NCI-H2107 treated with DMSO at 0.1 percent for 48 hours (cell line): Measurements from ENCODE around the gene FAM227A.
A peak's percentile ranks its signal among the peaks of the same experiment; 100 is the strongest.

Source experiments
- DNase-seq: peaks from one replicate; lab custom pipeline; 2025; ENCODE audit not compliant: unreplicated experiment; lab: John Stamatoyannopoulos, UW

Gene FAM227A

GRCh38 chr22:38656256-38657044, at the start of gene FAM227A, which contains the start of gene CBY1:
Gene FAM227A (minus strand): TSS chr22:38656392. CDS start chr22:38650168, 6,224 bp downstream.
Gene CBY1 (plus strand): TSS chr22:38656638. CDS start chr22:38668055, 11,417 bp downstream.
- peak; percentile 62 for DNase-seq

GRCh38 chr22:38705235-38706100, 49.3 kb upstream of the FAM227A start, which contains the start of gene GTPBP1:
Gene GTPBP1 (plus strand): TSS chr22:38705944. CDS start chr22:38705956, 12 bp downstream.
- DNase-seq, result peak; percentile 99

GRCh38 chr22:38704654-38705234, 48.6 kb upstream of the FAM227A start:
- no peak for DNase-seq

DNA sequence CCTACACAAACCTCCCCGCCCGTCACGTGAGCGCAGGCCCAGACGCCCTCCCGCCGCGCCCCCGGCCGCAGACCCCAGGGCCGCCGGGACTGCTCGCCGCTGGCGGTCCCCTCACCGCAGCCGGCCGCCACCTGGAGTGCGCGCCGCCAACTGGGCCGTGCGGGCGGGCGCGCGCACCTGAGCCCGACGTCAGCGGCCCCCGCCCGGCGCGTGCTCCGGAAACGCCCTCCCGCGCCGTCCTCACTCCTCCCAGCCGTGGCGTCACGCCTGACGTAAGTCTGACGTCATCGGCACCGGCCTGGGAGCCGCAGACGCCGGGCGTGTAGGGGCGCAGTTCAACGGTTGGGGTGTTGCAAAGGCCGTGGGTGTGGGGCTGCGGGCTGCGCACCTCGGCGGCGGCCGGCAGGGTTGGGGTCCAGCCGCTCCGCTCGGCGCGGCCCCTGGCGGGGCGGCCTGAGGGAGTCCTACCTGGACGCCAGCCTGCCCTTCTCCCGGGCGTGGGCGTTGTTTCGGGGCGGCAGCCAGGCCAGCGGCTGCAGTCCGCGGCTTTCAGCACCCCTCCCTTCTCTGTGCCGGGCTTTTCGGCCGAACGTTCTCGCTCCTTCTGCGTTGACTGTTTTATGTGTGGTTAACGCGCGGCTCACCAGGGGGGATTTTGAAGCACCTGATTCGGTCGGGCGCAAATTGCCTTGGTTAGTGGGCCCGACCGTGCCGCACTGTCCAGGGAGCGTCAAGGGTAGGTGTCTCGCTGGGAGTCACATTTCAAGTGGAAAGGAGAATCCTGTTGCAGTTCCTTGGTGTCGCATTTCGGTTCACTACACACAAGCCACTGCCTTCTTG, 44.8 kb upstream of the FAM227A start, which contains the start of gene JOSD1:
JOSD1 (minus strand) TSS at position 155 of the 840 bp plus-strand sequence. CDS start 956 bp downstream, outside the sequence.
- DNase-seq, result peak; percentile 38

DNA sequence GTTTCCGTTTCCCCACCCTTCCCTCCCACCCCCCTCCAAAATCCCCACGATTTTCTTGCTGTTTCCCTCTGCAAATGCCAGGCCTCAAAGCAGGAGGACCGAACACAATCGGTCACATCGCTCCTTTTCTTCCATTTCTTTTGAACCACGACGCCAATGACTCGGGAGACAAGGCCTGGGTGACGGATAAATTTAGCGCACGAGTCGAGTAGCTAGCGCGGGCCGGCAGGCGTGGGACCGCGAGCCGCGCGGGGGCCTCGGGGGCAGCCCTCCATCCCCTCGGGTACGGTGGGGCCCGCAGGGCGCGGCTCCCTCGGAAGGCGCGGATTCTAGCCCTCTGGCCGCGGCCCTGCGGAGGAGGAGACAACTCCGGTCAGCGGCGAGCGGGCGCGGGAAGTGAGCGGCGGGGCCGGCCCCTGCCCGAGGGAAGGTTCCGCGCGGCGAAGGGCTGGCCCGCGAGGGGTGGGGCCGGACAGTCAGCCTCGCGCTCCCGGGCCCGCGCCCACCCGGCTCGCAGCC, 44.1 kb upstream of the FAM227A start:
- no peak for DNase-seq

- DNase-seq, result no peak
Measured at GRCh38 chr22:38699784-38700183, 43.6 kb upstream of the FAM227A start.

- DNase-seq, result no peak
Measured at GRCh38 chr22:38699143-38699542, 43.0 kb upstream of the FAM227A start.

DNA sequence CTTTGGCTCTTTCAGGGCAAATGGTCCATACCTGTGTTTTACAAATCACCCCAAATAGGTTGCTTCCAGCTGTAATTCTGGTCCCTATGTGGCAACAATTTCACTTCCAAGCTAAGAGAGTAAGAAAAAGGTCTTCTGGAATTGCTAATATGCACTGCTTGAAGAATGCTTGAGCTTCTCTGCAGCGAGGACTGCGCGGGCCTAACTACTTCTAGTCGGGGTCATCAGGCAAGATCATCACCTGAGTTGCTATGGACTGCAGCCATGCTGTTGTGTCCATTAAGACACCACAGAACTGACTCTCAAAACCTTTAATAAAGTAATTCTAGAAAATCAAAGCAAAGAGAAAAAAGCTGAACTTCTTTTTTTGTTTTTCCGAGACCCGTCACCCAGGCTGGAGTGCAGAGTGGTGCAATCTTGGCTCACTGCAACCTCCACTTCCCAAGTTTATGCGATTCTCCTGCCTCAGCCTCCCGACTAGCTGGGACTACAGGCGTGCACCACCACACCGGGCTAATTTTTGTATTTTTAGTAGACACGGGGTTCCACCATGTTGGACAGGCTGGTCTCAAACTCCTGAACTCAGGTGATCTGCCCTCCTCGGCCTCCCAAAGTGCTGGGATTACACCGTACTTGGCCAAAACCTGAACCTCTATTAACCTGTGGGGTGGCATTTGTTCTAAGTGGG, 42.4 kb upstream of the FAM227A start:
- no peak for DNase-seq

GRCh38 chr22:38697425-38698089, 41.4 kb upstream of the FAM227A start:
- no peak for DNase-seq

DNA sequence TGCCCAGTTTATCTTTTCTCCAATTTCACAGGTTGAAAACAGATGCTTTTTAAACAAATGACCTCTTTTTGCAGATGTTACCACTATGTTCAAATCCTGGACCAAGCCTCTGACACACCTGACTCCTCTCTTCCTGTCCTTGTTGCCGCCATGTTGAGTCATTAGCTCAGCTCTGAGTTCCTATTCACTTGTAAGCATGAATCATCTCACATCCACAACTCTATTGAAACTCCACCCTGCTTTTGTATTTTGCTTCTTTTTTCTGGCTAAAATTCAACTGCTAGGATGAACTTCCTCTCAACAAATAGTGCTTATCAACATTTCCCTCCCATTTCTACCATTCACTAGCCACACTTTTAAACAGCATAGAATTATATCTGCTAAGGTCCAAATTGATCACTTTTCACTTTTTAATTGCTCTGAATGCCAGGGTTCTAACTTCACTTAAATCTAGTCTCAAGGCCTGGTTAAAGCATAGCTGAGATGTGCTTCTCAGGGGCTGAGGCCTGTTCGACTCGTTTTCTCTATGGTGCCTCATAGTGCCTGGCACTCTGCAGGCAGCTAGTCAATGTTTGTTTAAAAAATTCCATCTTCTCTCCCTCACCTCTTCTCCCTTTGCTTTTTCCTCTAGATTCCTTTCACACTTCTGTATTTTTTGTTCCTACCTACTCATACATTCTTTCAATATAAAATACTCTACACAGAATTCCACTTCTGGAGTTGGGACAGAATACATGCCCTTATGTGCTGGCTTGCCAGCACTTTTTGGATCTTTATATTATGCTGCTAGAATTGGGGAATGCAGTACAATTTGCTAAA, 40.6 kb upstream of the FAM227A start:
- DNase-seq, result no peak

- no peak for DNase-seq
Measured at GRCh38 chr22:38694940-38695339, 38.7 kb upstream of the FAM227A start.

- no peak for DNase-seq
Measured at GRCh38 chr22:38694049-38694448, 37.9 kb upstream of the FAM227A start.

DNA sequence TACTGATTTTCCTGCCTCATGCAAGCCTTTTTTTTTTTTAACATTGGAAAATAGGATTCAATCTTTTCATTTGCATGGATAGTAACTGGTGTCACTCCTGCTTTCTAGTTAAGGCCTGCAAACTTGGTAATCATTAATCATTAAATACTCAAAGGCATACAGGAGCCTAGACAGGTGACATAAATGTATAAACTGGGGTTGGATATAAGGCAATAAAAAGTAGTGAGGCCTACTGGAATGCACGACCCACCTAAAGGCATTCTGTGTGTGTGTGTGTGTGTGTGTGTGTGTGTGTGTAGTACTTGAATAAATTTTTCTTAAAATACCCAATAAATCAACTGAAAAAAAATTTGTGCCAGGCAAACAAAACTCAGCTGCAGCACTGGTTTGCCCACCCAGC, 33.5 kb upstream of the FAM227A start:
- DNase-seq, result no peak

DNA sequence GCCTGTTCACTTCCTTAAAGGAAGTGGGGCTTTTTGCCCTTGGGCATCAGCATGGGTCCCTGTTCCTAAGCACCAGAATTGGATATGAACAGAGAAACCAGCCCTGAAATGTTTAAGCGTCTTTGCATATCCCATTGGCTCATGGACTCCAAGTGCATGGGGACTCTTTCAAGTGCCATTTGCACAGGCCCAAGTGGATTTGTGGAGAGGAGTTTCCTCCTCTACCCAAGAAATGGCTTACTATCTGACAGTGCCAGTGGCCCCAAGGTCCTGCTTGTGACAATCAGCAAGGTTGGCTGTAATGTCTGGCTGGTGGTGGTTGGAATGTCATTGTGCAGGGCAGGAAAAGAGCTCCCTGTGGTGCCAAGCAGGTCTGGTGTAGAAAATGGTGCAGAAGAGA, 29.6 kb upstream of the FAM227A start:
- no peak for DNase-seq

- DNase-seq, result no peak
Measured at GRCh38 chr22:38684895-38685294, 28.7 kb upstream of the FAM227A start.

GRCh38 chr22:38681582-38682335, 25.6 kb upstream of the FAM227A start, which contains the start of gene TOMM22:
Gene TOMM22 (plus strand): TSS chr22:38681957. CDS start chr22:38681979, 22 bp downstream.
- DNase-seq, result peak; percentile 47

DNA sequence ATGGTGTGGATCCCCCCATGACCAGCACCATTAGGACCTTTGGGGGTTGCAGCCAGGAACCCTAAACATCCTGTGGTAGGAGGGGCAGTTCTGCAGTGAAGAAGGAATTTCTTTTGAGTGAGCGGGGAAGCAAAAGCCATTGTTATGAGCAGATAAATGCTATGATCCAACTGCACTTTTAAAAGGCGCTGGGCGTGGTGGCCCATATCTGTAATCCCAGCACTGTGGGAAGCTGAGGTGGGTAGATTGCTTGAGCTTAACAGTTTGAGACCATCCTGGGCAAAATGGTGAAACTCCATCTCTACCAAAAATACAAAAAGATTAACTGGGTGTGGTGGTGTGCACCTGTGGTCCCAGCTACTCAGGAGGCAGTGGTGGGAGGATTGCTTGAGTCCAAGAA, 19.6 kb upstream of the FAM227A start:
- DNase-seq, result no peak
